Loucy (cell line): ENCODE data around the gene MIR17HG.

Source experiments
- CTCF ChIP-seq: fragments of 200-600 bp; sonication (generic); conservative IDR thresholded peaks from 2 replicates; pipeline ENCODE4 v1.5.1; 2014; ENCODE audit warnings: mild to moderate bottlenecking, antibody characterized with exemption, low read length
- EZH2phosphoT487 ChIP-seq: fragments of 200-600 bp; IDR thresholded peaks from 2 replicates; pipeline ENCODE4 v1.6.1; 2018; ENCODE audit warnings: antibody characterized with exemption, mild to moderate bottlenecking, moderate library complexity, borderline replicate concordance

- TF ChIP-seq CTCF (no peak), EZH2phosphoT487 (no peak)
These were observed 9.6 kb downstream of the MIR17HG start for GRCh38 chr13:91356919-91357612.
